HFFc6 (cell line): ENCODE results near the gene KIF26B. TPM values are rescaled to one million over a fixed set of nuclear protein-coding genes. Genes with fewer than 3 reads are reported as not detected.
A peak's percentile ranks its signal among the peaks of the same experiment; 100 is the strongest.

Experiments
- DNase-seq: peaks from one replicate; pipeline ENCODE4 v3.0.0-alpha.2; 2018
- H3K27ac Mint-ChIP-seq: 2 replicates; pipeline ENCODE4 v1.8.0; 2020; ENCODE audit warnings: mild to moderate bottlenecking, mixed read lengths
- H3K27me3 Mint-ChIP-seq: 2 replicates; pipeline ENCODE4 v1.8.0; 2021; ENCODE audit warnings: mild to moderate bottlenecking, moderate library complexity, mixed read lengths; ENCODE audit not compliant: insufficient read depth
- H3K36me3 Mint-ChIP-seq: 2 replicates; pipeline ENCODE4 v1.8.0; 2021; ENCODE audit warnings: low read depth, mixed read lengths
- H3K4me1 Mint-ChIP-seq: 2 replicates; pipeline ENCODE4 v1.8.0; 2020; ENCODE audit warnings: low read depth, mixed read lengths
- H3K4me3 Mint-ChIP-seq: 2 replicates; pipeline ENCODE4 v1.8.0; 2020; ENCODE audit warnings: mild to moderate bottlenecking, moderate library complexity, mixed read lengths
- H3K9me3 Mint-ChIP-seq: 2 replicates; pipeline ENCODE4 v1.8.0; 2020; ENCODE audit warnings: mild to moderate bottlenecking, mixed read lengths
- total RNA-seq, 6 experiments: library from RNA; stranded (reverse); fragmentation: NEBNext Ultra II Directional; extraction: Animal tissue kit (Norgen Biotek cat#: 25700); gene quantifications; 2 replicates in 1 of 6; 3 replicates in 5 of 6; pipeline ENCODE4 v1.2.3, GENCODE V29; 2021
- TF ChIP-seq, protein P1 (sequence below): fragments of 200-600 bp; sonication (generic); IDR thresholded peaks from 2 replicates; pipeline ENCODE4 v1.5.0; 2021; ENCODE audit warnings: antibody characterized with exemption, mild to moderate bottlenecking

KIF26B gene
- total RNA-seq, 6 experiments from 2014 or later = 4.6 to 7.5 (median 5.5) TPM

DNA sequence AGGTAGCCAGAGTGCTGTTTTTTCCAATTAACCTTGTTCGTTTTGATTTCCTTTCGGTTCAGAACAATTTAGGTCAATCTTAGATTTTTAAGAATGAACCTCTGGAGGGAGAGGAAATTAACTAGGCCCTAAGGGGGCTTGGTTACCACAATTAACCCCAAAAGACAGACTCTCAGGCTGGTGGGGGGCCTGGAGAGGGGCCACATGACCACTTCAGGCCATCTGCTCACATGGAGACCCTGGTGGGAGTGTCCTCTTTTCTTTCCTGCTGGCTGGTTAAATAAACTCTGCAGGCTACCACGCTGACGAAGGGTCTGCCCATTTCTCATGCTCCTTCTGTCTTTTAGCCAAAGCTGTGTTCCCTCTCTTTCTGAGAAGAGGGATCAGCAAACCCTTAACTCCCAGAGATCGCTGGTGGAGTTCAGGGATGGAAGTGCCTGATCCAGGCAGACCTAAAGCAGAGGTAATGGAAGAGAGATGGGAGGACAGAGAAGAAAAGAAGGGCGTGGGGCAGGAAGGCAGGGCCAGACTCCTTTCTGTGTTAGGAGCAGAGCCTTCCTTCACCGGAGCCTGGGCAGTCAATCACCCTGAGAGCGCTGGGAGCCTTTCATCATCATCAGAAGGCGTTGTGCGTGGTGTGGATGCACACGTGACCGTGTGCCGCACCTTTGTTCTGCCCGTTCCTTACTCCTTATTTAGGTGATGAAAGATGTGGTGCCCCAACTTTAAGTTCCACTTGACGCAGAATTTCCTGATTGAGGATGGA is 58.5 kb downstream of the KIF26B start:
- Mint-ChIP-seq H3K4me3 (no peak overlapping the region), H3K36me3 (no peaks in the 10 kb centered on the region; the same call in 1 of the 2 replicates), H3K9me3 (peaks cover 5% of the 10 kb centered on the region; the same call in 1 of the 2 replicates), H3K27me3 (peaks cover 2% of the 10 kb centered on the region), H3K4me1 (peaks cover 11% of the 10 kb centered on the region), H3K27ac (no peak overlapping the region)
- TF ChIP-seq, protein P1, sequence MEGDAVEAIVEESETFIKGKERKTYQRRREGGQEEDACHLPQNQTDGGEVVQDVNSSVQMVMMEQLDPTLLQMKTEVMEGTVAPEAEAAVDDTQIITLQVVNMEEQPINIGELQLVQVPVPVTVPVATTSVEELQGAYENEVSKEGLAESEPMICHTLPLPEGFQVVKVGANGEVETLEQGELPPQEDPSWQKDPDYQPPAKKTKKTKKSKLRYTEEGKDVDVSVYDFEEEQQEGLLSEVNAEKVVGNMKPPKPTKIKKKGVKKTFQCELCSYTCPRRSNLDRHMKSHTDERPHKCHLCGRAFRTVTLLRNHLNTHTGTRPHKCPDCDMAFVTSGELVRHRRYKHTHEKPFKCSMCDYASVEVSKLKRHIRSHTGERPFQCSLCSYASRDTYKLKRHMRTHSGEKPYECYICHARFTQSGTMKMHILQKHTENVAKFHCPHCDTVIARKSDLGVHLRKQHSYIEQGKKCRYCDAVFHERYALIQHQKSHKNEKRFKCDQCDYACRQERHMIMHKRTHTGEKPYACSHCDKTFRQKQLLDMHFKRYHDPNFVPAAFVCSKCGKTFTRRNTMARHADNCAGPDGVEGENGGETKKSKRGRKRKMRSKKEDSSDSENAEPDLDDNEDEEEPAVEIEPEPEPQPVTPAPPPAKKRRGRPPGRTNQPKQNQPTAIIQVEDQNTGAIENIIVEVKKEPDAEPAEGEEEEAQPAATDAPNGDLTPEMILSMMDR = no peak
- DNase-seq = no peak

DNA sequence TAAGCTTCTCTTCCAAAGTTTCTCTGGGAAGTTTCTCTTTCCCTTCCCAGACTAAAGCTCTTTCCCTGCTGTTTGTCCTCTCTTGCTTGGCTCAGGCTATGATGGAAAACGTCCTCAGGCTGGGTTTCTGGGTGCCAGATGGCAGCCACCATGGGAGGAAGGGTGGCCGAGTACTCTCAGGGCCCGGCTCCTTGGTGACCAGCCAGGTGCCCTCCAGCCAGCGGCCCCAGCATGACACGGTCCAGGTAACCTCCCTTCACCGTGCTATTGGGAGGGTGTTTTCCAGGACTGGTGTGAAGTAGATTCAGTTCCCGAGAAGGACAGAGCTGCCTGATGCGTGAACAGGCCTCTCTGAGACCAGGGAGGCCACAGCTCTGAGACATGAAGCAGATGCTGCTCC is 60.3 kb downstream of the KIF26B start:
- Mint-ChIP-seq H3K27me3 (no peaks in the 10 kb centered on the region; the same call in 1 of the 2 replicates), H3K27ac (no peak overlapping the region), H3K4me1 (peaks cover 11% of the 10 kb centered on the region), H3K4me3 (no peak overlapping the region), H3K9me3 (no peaks in the 10 kb centered on the region), H3K36me3 (no peaks in the 10 kb centered on the region)
- no peak for DNase-seq
- TF ChIP-seq, protein P1 = no peak

DNA sequence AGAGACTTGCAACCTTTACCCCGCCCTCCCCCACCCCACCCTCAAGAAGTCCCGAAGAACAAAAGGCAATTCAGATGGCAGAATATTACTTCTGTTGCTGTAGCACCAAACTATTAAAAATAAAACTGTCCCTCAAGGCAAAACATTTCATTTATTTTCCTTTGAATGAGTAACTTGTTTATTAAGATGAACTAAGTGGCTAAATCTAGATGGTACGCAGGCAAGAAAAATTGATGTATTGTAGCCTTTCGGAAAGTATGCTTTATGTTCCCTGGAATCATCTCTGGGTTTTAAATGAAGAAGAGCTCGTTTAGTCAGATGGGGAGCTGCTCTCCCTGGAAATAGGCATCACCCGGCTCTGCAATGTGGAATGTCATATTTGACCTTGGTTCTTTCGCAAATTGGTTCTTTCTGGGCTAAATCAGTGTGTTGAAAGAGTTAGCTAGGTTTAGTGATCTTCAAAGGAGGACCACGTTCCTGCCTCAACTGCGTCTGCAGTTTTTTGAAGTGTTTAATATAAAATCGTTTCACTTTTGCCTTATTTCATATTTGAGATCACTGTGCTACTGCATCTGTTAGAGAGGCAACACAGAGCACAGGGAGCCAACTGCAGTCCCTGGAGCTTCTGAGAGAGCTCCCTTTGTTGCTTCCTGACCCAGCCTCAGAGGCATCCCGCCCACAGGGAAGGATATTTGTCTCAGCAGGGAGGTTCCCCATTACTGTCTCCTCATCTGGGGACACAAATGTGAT is 61.8 kb downstream of the KIF26B start:
- H3K36me3 Mint-ChIP-seq = no peaks in the 10 kb centered on the region
- no peak for DNase-seq
- no peaks in the 10 kb centered on the region; the same call in 1 of the 2 replicates for H3K27me3 Mint-ChIP-seq
- TF ChIP-seq, protein P1 = no peak
- H3K27ac Mint-ChIP-seq = no peak overlapping the region; the same call in 1 of the 2 replicates
- no peaks in the 10 kb centered on the region for H3K9me3 Mint-ChIP-seq
- H3K4me3 Mint-ChIP-seq = peak overlapping the region; percentile 38; the same call in 1 of the 2 replicates
- peaks cover 11% of the 10 kb centered on the region for H3K4me1 Mint-ChIP-seq

DNA sequence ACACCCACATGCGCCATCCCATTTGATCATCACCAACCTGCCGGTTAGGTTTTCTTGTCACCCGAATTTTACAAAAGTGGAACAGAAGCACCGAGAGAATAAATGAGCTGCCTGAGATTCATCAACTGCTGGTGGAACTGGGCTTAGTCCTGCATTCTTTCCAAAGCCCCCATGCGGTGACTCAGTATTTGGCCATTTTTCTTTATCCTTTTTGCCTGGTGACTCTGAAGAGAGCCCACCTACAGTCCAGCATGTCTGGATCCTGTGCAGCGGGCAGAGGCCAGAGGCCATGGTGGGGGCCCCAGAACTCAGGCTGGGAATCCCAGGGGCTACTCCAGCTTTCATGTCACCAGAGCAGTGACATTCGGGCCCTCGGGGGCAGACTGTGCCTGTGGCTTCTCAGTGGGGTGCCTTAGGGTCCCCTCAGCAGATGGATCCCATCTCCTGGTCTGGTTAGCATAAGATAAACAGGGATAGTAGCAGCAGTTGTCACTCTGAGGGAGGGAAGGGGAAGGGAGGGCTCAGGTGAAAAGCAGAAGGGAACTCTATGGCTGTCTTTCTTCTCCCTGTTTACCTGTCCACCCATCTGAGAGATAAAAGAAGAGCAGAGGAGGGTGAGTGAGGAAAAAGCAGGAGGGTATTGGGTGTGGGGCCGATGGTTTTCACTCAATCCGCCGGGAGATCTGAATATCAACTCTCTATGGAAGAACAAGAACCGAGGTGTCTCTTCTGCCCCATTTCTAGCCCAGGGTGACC is 63.2 kb downstream of the KIF26B start:
- Mint-ChIP-seq H3K27me3 (no peaks in the 10 kb centered on the region; the same call in 1 of the 2 replicates), H3K4me3 (no peak overlapping the region), H3K4me1 (peaks cover 11% of the 10 kb centered on the region), H3K27ac (no peak overlapping the region), H3K9me3 (no peaks in the 10 kb centered on the region), H3K36me3 (no peaks in the 10 kb centered on the region)
- TF ChIP-seq, protein P1 = no peak
- DNase-seq = no peak

GRCh38 chr1:245220381-245220985 is 65.7 kb downstream of the KIF26B start:
- no peaks in the 10 kb centered on the region for H3K36me3 Mint-ChIP-seq
- no peaks in the 10 kb centered on the region for H3K9me3 Mint-ChIP-seq

More at GRCh38 chr1:245220381-245220985, 65.7 kb downstream of the KIF26B start:
- TF ChIP-seq, protein P1 = no peak
- no peak for DNase-seq
- no peak overlapping the region for H3K27ac Mint-ChIP-seq
- H3K27me3 Mint-ChIP-seq = no peaks in the 10 kb centered on the region
- peaks cover 11% of the 10 kb centered on the region for H3K4me1 Mint-ChIP-seq
- H3K4me3 Mint-ChIP-seq = no peak overlapping the region
